Activated CD4-positive, alpha-beta T cell treated with anti-CD3 and anti-CD28 coated beads, Interleukin-2, amount 50 U/mL, for 48 hours (primary cell): Measurements from ENCODE around the gene GINM1.

Source experiments
- DNase-seq, 2 experiments: peaks; one replicate each; pipeline ENCODE4 v3.0.0-alpha.2; 2020

The GINM1 gene, protein sequence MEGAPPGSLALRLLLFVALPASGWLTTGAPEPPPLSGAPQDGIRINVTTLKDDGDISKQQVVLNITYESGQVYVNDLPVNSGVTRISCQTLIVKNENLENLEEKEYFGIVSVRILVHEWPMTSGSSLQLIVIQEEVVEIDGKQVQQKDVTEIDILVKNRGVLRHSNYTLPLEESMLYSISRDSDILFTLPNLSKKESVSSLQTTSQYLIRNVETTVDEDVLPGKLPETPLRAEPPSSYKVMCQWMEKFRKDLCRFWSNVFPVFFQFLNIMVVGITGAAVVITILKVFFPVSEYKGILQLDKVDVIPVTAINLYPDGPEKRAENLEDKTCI

DNA sequence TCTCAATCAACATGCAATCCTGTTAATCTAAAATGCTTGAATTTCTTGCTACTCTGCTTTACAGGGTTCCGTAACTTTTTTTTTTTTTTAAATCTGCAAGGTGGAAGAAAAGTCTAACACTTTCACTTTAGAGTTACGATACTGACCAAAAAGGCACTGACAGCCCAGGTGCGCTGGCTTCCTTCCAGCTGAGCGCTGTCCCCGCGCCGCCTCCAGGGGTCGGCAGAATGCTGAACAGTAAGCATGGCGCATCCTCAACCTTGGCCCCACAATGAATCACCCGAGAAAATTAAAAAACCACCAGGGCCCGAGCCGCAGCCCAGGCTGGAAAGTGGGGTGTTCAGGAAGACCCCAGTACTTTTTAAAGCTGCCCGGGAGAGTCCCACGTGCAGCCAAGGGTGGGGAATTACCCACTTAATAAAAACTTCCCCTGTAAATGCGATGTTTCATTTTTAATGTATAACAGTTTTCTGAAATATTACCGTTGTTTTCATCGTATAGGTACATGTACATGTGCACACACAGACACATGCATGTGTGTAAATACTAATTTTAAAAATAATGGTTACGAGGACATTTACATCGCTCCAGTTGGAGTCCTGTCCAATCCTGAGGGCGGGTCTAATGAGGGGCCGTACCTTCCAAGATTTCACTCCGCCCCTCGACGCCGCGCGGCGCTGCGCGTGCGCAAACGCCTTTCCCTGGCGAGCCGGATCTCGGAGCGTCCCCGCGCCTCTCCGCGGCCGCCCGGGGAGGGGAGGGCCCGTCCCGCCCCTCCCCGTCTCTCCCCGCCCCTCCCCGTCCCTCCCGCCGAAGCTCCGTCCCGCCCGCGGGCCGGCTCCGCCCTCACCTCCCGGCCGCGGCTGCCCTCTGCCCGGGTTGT lies at the start of gene GINM1:
GINM1 (plus strand) TSS at position 849 of the 883 bp plus-strand sequence. CDS start 40 bp downstream, outside the sequence.
- peak; percentile 96 to 97 for DNase-seq

- no peak for DNase-seq
These were observed 36.5 kb upstream of the GINM1 start for GRCh38 chr6:149529650-149530049.

DNA sequence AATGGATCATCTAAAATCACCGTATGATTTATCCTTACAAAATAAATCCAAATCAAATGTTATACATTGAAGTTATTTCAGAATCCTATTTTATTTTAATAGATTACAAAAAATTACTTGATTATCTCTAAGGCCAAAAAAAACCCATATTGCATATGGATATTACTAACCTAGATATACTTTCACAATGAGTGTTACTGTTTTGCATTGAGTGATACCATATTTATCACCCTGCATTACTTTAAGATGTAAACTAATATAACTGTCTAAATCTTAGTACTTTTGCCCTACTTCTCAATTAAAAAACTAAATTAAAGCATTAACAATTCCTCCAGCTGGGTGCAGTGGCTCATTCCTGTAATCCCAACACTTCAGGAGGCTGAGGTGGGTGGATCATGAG lies 31.4 kb upstream of the GINM1 start:
- no peak for DNase-seq

DNA sequence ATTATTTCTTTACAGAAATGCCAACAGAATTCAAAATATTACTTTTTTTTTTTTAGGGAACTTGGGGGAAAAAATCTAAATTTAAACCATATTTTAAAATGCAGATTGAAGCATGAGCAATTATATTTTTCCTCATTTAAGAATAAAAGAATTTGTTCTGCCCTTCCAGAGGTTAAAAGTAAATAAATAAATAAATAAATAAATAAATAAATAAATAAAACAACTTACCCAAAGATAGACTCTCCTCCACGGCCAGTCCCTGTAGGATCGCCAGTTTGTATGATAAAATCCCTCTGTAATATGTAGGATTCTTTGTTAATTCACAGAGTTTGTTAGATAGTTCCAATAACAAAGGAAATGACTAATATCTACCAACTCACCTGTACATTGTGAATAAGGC lies 25.0 kb upstream of the GINM1 start:
- no peak for DNase-seq

DNA sequence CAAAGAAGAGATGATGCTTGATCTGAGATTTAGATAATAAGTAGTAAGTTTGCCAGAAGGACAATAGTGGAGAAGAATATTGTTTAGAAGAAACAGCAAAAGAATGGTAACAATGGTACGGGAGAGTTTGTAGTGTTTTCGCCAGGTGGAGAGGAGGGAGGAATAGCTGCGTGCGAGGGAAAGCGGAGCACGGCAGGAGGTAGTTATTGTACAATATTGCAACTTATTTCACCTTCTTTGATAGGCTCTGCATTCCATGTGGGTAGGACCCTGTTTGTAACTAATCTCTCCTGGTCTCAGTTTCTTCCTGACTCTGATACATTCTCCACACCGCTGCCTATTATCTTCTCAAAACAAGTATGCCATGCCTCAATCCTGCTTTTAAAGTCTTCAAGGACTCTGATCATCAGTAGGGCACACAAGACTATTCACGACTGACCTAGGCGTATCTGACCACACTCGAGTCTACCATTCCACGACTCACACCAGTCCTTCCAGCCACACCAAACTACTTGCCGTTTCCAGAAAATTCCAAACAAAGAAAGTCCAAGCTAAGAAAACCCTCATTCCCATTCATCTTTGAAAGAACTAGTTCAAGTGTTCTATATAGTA lies 21.4 kb upstream of the GINM1 start:
- DNase-seq = no peak

- DNase-seq = peak; percentile 48 to 67
These were observed 20.9 kb upstream of the GINM1 start for GRCh38 chr6:149545258-149545753.

GRCh38 chr6:149545754-149546471 lies 20.3 kb upstream of the GINM1 start, which contains the start of gene PPIL4:
Gene PPIL4, minus strand, starts transcription at chr6:149546043. Its CDS starts 38 bp downstream, at chr6:149546005.
- peak; percentile 96 for DNase-seq

GRCh38 chr6:149551920-149552319 lies 14.3 kb upstream of the GINM1 start:
- no peak for DNase-seq

- DNase-seq = no peak
These were observed 8.1 kb upstream of the GINM1 start for GRCh38 chr6:149558029-149558428.

GRCh38 chr6:149559389-149559788 lies 6.8 kb upstream of the GINM1 start:
- no peak for DNase-seq

- peak in 1 of 2 experiments; percentile 13 for DNase-seq
These were observed 5.4 kb upstream of the GINM1 start for GRCh38 chr6:149560736-149561135.

- DNase-seq = no peak
These were observed 2.8 kb upstream of the GINM1 start for GRCh38 chr6:149563203-149563927.

DNA sequence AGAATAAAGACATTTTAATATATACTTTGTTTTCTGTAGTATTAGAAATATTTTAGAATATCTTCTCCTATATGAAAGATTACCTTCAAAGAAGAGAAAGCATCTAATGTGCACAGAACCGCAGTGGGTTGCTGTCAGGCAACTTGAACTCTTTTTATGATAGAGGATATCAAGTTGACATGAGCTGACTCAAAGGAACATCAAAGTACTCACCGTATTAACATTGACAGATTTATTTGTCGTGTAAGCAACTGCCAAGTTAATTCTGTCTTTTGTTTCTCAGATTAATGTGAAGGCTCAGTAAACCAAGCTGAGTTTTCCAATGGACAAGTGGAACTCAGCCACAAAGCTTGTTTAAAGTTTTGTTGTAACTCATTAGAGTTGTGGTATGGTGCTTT lies 2.2 kb upstream of the GINM1 start:
- no peak for DNase-seq

DNA sequence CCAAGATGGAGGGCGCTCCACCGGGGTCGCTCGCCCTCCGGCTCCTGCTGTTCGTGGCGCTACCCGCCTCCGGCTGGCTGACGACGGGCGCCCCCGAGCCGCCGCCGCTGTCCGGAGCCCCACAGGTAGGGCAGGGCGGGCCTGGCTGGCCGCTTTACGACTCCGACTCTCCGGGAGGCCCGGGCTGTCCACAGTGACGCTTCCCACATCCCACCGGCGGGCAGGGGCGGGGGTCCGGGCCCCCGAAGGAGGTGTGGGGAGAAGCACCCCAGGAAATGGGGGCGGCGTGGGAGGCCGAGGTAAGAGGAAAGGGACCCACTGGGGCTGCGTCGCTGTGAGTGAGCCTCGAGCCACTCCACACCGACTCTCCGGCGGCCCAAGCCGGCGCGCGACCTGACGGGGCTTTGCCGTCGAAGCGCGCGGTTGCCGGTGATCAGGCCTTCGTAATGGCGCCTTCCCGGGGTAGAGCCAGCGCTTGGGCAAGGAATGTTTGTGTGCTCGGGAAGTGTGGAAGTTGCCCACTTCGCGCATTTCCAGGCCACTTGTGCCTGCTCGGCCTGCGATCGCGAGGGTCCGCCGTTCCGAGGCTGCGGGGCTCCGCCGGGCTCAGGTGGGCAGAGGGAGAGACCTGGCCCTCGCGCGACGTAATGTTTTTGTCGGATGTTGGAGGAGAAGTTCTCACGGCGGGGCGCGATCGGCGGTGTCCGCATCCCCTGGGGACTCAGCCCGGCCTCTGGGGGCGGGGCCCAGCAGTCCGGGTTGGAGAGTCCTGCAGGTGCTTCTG lies 427 bp downstream of the GINM1 start:
- peak; percentile 54 to 60 for DNase-seq

DNA sequence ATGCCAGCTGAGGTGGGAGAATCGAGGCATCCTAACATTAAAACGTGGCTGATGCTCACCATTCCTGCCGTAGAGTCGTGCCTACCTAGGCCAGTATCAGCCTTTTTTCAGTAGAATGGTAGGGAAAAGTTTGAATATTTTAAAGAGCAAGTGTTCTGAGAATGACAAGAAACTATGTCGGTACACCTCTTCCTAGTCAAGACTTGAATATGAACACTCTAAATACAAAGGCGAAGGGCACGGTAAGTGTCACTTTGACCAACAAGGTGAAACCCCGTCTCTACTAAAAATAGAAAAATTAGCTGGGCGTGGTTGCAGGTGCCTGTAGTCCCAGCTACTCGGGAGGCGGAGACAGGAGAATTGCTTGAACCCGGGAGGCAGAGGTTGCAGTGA lies 1.0 kb downstream of the GINM1 start:
- DNase-seq = no peak

DNA sequence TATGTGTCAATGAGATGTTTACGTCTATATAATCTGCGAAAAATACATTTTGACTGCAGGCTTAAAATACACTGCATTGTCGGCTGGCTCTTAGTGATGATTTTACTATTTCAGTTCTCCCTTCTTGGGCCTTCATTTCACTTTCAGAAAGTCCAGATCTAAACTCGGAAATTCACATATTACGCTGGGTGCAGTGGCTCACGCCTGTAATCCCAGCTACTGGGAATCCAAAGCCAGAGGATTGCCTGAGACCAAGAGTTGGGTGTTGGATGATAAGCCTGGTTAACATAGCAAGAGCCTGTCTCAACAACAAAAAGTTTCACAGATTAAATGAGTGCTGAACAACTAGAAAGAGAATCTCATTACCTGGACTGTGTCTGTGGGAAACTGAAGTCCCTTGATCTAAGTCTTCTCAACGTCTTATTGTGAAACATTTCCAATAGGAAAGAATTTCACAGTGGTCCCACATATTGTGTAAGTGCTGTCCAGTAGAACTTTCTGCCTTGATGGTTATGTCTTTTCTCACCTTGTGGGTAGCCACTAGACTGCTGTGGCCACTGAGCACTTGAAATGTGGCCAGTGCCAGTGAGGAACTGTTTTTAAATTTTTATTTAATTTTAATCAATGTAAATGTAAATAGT lies 1.9 kb downstream of the GINM1 start:
- no peak for DNase-seq

DNA sequence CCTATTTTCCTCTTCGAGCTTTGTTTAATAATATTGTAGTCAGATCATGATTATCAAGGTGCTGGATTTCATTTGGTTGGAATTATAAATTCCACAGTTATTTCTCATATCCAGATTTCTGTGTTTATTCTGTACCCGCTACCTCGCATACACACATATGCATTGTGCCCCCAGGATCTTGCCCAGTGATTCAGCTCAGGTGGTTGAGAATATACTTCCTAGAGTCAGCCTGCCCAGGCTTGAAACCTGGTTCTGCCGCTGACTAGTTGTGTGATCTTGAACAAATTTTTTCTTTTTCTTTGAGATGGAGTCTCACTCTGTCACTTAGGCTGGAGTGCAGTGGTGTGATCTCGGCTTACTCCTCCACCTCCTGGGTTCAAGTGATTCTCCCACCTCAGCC lies 14.7 kb downstream of the GINM1 start:
- DNase-seq = no peak

DNA sequence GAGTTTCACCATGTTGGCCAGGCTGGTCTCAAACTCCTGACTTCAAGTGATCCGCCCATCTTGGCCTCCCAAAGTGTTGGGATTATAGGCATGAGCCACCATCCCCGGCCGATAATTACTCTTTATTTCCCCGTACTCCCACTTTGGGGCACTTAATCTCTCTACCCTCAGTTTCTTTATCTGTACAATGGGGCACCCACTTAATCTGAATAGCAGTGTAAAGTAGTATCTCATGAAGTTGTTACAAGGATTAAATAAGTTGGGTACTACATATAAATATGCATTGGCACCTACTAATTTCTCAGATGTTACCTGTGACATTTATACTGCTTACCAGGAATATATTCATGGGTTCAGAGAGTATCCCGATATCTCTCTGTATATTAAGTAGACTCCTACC lies 15.2 kb downstream of the GINM1 start:
- DNase-seq = no peak

DNA sequence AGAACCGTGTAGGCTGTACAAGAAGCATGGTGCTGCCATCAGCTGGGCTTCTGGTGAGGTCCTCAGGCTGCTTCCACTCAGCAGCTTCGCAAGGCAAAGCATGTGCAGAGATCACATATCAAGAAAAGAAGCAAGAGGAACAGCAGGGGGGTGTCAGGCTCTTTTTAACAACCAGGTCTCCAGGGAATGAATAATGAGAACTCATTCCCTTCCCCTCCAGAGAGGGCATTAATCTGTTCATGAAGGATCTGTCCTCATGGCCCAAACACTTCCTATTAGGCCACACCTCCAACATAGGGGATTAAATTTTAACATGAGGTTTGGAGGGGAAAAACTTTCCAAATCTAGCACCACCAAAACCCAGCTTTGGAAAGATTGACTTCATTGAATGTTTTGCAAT lies 20.0 kb downstream of the GINM1 start:
- no peak for DNase-seq

GRCh38 chr6:149592983-149593382 lies 26.8 kb downstream of the GINM1 start:
- DNase-seq = no peak

- no peak for DNase-seq
These were observed 27.2 kb downstream of the GINM1 start for GRCh38 chr6:149593408-149593807.
